Activated CD8-positive, alpha-beta memory T cell treated with anti-CD3 and anti-CD28 coated beads for 24 hours (primary cell): Measurements from ENCODE around the gene FHOD3.

ENCODE experiments used
- DNase-seq: peaks from one replicate; pipeline ENCODE4 v3.0.0-alpha.2; 2020

Gene FHOD3

DNA sequence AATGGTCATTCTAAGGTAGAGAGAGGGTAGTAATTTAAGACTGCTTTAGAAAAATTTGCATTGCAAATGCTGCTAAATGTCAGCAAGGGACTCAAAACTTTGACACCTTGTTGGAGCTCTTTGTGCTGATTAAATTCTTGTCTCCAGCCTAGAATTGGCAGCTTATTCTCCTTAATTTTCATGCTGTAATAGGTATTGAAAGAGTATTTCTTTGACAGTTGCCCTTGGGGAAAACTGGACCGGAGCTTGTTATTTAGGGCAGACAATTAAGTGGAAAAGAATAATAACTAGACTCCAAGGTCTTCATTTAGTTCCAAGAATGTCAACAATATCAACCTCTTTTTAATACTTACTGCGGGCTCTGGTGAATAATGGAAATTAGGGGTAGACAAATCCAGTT, 267.3 kb downstream of the FHOD3 start:
- no peak for DNase-seq

DNA sequence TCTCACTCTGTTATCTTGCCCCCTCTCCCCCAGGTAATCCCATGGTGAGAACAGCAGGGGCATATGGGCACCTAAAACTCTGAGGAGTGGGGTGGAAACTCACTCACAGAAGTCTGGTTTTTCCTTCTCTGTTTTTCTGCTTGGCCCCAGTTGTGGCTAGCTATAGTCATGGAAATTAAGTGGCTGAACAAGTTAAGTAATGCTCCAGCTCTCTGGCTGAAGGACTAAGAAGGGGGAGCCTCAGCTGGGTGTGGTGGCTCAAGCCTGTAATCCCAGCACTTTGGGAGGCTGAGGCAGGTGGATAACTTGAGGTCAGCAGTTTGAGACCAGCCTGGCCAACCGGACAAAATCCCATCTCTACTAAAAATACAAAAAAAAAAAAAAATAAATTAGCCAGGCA, 270.3 kb downstream of the FHOD3 start:
- no peak for DNase-seq

DNA sequence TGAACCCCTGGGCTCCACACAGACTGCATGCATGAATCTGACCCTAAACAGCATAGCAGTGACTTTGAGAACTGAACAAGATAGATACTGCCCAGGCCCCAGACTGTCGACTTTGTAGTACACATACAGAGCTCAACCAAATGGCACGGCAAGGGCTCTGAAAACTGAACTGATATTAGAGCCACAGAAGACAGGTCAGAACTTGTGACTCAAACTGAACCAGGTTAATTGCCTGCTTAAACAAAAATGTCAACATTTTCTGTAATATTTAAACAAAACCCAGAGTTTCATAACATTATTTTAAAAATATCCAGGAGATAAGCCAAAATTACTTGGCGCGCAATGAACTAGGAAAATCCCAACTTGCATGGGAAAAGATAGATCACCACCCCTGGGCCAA, 271.0 kb downstream of the FHOD3 start:
- DNase-seq, result no peak

DNA sequence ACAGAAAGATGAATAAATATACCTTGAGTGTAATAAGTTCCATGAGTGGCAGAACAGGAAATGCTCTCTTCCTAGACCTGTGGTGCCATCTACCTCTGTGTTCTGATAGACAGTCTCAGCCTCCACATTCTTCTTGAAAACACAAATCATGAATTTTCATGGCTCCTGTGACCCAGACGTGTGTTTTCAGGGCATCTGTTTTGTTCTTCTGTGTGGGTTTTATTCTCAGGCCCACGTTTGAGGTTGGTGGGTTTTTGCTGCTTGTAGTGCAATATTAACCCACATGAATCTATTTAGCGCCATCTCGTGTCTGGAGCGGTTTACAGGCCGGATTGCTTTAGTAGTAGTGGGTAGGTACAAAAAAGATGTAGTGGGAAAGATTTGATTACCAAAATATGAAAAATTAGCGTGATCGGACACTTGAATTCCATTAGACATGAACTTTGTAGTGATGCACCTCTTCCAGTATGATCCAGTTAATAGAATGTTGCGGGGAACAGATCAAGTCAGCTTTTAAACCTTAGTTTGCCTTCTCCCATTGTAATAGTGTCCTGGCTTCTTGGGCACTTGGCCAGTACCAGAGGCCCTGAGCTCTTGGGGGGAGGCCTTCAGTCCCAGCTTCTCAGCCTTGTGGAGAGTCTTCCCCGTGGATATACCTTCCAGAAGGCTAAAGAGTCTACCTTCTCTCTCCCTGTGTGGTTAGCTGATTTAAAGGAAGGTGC, 274.8 kb downstream of the FHOD3 start:
- DNase-seq, result no peak

DNA sequence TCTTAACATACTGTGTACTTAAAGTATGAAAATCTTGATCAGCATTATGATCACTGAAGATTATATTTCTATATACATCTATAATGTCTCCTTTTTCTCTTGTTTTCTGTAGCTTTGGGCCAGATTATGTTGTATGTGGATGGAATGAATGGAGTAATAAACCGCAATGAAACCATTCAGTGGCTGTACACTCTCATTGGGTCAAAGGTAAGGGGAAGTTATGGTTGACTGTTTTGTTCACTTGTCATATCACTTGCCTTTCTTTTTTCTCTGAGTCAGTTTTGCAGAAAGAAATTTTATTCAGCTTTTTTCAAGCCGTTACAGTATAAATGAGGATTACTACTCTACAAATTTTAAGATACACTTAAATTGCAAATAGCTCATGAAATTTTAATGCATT, 278.8 kb downstream of the FHOD3 start:
- DNase-seq, result no peak

DNA sequence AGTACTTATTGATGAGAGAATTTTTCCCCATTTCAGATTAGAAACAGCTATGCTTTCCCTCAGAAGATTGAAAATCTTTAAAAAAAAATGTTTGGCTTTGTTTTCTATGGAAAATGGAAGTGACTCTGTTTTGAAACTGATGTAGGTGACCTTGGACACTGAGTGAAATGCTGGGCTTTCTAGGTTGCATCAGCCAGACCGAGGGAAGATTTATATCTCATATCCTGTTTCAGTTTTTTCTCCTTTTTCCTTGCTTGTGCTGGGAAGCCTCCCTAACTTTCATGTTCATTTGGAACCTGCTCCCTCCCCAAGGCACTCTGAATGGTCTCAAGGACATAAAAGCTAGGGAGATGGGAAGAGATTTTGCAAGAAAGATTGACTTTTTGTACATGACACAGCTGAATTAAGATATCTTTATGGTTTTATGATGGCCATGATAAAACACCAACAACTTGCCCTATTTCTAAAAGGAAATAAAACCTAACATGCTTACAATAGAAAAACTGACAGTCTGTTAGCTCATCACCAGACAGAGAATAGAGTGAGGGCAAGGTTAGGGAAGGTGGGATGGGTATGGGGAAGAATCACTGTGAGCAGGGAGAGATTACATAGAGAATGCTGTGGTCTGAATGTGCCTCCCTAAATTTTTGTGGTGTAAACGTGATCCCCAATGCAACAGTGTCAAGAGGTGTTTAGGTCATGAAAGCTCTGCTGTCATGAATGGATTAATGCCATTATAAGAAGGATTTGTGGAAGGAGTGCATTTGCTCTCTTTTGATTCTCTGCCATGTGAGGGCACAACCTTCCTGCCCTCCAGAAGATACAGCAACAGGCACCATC, 281.6 kb downstream of the FHOD3 start:
- DNase-seq, result no peak

DNA sequence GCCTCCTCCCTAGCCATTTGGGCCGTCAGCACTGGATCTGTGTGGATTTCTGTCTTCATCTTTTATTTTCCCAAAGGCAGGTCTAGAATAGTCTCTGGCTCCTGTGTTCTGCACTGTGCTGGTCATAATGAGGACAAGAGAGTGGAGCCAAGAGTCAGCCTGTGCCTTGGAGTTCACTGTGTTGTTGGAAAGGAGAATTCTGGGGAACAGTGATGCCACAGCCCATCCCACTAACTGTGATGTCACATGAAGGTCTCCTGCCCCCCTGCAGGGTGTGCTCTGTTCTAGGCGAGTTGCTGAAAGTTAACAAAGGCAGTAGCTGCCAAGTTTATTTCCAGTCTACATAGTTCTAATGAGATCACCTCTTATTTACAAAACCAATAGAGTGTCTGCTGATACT, 282.8 kb downstream of the FHOD3 start:
- DNase-seq, result no peak

DNA sequence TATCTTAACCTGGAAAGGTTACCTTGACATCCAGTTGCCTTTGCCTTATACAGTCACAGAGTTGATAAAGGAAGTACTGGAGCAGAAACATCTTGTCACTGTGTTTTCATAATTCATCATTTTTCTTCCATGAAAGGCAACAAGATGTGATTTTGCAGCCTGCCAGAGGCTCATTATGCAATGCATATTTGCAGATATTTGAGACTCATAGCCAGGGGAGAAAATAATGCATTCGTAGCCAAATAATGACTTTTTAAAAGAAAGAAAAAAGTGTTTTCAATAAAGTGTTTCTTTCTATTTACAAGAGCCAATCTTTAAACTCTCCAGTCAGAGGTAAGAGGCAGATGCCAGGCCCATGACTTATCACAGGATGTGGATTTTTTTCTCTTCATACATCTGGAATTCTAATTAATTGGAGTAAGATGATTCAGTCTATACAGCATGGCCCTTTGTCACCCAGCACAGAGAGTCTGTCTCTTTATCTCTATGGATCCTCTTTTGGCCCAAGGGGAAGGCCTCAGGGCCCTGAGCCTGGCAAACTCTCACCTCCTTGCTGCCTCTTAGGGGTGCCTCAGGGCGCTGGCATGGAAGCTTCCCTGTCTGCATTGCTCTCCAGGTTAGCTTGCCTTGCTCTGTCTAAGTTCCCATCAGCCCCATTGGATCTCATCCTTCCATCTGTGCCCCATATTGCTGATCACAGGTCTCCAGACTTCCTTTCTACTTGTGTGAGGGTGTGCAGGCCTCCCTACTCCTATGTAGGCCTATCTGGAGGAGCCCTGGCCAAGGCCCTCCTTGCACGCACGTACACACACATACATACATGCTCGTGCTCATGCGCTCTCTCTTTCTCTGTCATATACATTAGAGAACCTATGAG, 283.6 kb downstream of the FHOD3 start:
- DNase-seq, result no peak

DNA sequence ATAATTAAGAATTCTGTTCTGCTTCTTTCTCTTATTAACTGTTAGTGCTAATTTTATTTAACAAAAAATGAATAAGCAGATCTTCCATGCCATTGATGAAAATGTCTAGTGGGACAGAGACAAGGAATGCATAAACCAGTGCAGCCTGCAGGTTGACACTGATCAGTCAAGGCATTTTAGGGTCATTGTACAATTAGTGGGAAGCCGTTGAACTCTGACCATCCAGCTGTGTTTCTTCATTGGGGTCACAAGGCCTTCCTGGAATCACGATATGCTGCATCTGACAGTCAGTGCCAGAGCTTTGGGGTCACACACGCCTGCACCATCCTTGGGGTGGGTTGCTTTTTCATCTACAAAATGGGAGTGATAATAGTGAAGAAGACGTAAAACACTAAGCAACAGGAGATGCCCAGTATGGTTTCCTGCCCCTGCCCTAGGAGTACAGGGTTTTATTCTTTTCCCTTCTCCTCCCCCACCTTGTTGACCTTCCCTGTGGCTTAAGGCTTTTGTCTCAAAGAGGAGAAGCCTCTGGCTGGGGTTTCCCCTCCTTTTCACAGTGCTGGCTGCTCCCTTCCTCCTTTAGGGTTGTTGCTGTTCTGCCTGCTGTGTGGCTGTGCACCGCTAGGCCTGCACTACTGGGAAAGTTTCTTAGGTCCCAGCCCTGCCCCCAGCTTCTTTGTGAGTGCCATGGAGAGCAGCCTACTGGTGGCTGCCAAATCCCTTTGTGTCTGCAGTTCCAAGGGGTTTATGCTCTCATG, 285.7 kb downstream of the FHOD3 start:
- DNase-seq, result no peak

DNA sequence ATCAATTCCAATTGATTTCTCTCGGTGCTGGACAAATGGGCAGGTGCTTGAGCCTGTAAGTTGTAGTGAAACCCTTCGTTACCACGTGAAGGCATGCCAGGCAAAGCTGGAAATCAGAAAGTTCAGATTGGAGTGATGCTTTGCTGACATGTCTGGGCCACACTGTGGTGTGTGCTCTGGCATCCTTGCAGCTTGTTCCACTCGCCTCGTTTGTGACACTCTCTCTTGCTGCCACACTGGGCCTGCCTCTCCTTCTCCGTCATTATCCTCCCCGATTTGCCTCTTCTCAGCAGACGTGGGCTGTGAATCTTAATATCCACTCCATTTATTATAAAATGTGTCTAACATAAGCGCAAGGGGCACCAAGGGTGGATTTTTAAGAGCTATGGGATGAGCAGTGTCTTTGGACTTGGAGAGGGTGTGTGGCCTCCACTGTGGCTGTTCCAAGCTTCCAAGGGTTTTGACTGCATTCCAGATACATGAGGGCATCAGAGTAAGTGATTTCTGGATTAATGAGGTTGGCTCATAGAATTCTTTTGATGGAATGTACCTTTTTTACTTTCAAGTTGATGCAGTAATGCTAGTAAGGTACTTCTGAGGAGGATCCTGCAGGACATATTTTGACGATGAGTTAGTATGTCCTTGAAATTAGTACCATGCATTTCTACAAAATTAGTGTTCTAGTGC, 292.5 kb downstream of the FHOD3 start:
- DNase-seq, result no peak

DNA sequence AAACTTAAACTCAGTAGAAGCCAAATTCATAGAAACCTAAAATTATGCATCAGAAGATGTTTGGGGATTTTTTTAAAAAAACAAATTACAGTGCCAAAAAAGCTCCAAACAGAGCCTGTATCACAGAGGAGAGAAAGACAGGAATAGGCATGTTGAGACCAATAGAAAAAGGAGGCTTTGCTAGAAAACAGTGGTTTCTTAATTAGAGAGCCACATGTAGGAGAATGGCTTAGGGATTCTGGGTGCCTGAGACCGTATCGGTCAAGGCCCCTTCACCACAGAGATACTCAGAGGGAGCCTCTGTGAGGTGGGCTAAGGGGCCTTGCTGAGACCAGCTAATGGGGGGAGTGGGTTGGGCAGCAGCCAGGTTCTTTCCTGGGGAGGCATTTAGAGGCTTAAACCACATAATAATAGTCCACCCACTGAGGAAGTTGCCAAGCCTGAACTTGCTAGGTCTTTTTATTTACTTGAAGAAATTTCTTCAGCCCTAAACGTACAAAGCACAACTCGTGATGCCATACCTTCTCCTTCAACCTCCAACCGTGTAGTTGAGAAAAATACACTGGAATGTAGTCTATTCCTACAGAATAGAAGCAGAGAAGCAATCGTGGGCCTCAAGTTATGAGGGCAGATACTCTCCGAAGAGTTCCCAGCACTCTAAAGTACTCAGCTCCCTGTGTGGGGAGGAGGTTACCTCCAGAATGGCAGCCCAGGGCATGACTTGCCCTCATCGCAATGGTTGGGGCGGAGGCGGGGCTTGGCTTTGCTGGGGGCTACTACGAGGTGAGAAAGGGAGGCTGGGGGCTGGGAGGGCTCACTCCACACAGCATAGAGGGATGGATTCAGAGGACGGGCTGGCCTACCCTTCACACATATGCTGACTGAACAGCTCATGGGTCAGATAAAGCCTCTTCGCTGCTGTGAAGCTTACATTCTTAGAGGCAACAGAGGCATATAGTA, 293.4 kb downstream of the FHOD3 start:
- no peak for DNase-seq

DNA sequence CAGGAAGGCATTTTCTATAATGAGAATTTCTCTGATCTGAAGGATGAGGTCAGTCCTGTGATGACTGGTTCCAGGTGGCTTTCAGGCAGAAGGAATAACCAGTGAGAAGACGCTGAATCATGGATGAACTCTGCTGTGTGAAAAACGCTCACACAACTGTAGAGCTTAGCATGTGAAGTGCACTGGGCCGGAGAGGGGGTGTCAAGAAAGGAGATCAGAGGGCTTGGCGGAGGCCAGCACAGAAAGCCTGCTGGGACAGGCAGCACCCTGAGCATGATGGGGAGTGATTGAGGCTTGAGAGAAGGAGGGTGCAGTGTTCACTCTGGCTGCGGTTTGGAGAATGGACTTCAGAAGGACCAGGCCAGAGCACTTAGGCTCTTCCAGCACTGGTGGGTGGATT, 294.8 kb downstream of the FHOD3 start:
- no peak for DNase-seq

DNA sequence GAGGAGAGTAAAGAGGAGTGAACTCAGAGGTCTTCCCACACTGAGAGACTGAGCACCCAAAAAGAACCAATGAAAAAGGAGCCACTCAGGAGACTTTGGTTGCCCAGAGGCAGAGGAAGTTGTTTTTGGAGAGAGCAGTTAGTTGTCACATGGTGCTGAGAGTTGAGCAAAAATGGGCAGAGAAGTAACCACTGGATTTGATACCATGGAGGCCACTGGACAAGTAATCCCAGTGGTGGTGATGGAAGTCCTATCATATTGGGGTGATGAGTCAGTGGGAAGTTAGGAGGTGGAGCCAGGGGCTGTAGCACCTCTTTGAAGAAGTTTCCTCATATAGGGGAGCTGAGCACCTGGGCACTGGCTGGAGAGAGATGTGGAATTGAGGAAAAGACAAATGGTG, 295.5 kb downstream of the FHOD3 start:
- no peak for DNase-seq

DNA sequence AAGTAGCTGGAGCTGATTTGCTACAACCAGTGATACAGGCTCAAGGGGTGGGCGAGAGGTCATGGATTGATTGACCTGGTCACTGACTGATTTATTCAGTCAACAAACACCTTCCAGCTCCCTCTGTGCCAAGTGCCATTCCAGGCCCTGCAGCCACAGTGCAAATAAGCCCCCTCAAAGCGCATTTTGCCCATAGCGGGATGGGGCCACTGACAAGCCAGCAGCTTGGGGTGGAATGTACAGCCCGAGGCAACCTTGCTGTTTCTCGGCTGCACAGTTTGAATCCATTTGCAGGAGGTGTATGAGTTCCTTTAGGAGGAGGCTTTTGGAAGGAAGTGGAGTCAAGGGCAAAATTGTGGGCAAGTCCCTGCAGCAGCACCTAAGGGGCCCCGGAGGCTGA, 296.1 kb downstream of the FHOD3 start:
- DNase-seq, result no peak

DNA sequence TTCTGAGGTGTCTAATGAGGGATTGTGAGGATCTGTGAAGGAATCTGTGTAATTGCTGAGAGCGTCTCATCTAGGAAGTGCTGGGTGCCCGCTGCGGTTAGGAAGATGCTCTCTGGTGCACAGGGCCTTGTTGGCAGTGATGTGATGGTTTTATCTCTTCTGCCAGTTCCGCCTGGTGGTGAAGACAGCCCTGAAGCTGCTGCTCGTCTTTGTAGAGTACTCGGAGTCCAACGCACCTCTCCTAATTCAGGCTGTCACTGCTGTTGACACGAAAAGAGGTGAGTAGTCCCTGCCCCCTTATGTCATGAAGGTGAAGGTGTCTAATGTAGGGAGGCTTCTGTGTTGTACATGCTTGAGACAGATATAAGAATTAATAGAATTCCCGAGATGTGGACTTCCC, 297.1 kb downstream of the FHOD3 start:
- no peak for DNase-seq

DNA sequence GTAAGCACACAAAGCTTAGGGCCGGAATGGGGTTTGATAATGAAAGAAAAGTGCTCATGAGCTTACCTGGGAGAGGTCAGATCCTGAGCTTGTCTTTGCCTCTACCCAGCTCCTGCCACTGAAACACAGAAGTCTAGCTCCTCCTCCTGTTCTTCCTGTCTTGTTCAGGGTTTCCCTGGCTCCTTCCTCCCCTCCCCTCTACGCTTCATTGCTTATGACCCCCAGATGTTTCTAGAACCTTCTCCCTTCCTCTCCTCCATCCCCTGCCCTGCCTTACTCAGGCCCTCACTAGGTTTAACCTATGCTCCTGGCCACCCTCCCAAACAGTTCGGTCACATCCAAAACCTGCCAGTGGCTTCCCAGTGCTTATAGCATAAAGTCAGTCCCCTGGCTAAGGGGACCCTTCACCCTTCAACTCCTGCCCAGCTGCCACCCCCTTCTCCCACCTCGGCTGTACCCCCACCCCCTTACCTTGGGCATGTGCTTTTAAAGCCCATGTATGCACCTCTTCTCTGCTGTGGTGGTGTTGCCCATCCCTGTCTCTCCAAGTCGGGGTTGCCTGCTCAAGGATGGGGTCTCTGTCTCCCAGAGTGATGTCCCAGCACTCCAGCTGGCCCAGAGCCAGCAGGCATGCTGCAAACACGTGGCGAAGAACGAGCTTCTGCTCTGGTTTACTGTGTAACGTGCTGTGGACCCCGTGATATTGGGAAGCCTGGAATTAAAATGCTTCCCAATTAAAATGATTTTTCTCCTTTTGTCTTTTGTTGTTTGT, 297.7 kb downstream of the FHOD3 start:
- DNase-seq, result no peak

DNA sequence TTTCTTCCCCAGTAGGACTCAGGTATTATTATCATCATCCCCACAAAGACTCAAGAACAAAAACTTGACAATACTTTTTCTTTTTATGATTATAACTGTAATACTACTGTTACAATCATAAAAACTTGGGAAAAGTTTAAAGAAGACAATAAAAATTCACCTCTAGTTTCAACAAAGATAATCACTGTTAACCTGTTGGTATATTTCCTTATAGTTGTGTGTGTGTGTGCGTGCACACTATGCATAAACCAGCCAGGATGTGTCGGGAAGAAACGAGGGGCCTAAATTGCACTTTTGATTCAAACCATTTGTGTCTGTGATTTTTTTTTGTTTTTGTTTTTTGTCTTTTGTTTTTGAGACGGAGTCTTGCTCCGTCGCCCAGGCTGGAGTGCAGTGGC, 298.3 kb downstream of the FHOD3 start:
- DNase-seq, result no peak

DNA sequence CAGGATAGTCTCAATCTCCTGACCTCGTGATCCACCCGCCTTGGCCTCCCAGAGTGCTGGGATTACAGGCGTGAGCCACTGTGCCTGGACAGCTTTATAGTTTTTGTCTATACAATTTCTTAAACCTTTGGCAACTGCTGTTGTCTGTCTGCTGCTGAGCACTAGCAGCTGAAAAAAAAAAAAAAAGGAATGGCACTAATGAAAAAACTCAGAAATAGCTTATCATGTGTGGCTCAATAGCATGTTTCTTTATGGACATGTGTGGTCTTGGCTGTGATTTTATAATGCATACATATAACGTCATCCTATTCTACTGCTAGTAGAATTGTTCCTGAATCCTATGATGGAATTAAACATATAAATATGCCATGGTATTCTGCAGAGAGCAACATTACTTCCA, 300.1 kb downstream of the FHOD3 start:
- no peak for DNase-seq

DNA sequence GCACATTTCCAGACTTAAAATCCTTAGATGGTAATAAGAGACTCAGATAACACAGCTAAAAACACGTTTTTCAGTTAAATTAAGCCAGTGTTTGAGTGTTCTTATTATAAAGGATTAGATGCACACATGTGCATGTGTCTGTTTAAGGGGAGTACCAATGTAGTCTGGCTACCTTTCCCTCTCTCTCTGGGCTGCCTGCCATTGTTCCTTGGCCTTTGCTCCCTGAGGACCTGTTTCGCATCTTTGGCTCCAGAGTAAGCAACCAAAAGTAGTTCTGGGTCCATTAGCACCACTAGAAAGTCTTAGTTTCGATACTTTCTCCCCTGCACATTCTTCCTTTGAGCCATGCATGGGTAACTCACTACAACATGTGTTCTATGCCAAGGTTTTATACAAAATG, 303.0 kb downstream of the FHOD3 start:
- DNase-seq, result no peak

DNA sequence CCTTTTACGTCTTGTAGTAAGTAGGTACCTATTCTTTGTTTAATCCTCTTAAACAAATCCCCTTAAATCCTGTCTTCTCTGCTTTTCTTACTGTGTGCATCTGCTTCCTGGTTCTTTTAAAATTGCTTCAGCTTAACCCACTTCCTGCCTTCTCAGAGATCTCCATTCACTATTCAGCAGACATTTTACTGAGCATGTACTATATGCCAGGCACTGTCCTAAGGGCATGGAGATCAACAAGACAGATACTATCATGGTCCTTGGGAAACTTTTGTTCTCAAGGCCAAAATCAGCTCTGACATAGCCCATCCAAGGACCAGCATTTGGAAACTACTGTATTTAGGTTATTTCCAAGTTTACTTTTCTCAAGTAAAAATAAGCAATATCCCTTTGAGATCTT, 303.8 kb downstream of the FHOD3 start:
- no peak for DNase-seq
